HG03439 (cell line): ENCODE data around the gene ECM1.
A peak's percentile ranks its signal among the peaks of the same experiment; 100 is the strongest.

ENCODE experiments used
- ATAC-seq: cut with Tn5 transposase; IDR thresholded peaks from one replicate; pipeline ENCODE4 v1.9.1; 2021; ENCODE audit warnings: mild to moderate bottlenecking, moderate library complexity; ENCODE audit not compliant: unreplicated experiment

Gene ECM1

GRCh38 chr1:150507912-150508864, at the start of gene ECM1:
Gene ECM1, plus strand, starts transcription at chr1:150508109. Its CDS starts 101 bp downstream, at chr1:150508210.
- ATAC-seq = no peak

GRCh38 chr1:150464422-150464826, 43.5 kb upstream of the ECM1 start:
- ATAC-seq = no peak

- ATAC-seq = no peak
Measured at GRCh38 chr1:150466964-150467363, 40.9 kb upstream of the ECM1 start.

GRCh38 chr1:150469291-150469690, 38.6 kb upstream of the ECM1 start:
- no peak for ATAC-seq

GRCh38 chr1:150472601-150473200, 35.2 kb upstream of the ECM1 start:
- no peak for ATAC-seq

GRCh38 chr1:150473659-150474058, 34.2 kb upstream of the ECM1 start:
- no peak for ATAC-seq

- no peak for ATAC-seq
Measured at GRCh38 chr1:150474869-150475268, 33.0 kb upstream of the ECM1 start.

GRCh38 chr1:150476754-150477153, 31.2 kb upstream of the ECM1 start:
- no peak for ATAC-seq

- no peak for ATAC-seq
Measured at GRCh38 chr1:150477320-150477719, 30.6 kb upstream of the ECM1 start.

- no peak for ATAC-seq
Measured at GRCh38 chr1:150477733-150478132, 30.2 kb upstream of the ECM1 start.

GRCh38 chr1:150479370-150479769, 28.5 kb upstream of the ECM1 start:
- no peak for ATAC-seq

- ATAC-seq = no peak
Measured at GRCh38 chr1:150479927-150480352, 28.0 kb upstream of the ECM1 start.

- ATAC-seq = no peak
Measured at GRCh38 chr1:150484431-150484830, 23.5 kb upstream of the ECM1 start.

GRCh38 chr1:150484861-150485260, 23.0 kb upstream of the ECM1 start:
- ATAC-seq = no peak

- ATAC-seq = peak; percentile 99
Measured at GRCh38 chr1:150486966-150487762, 20.7 kb upstream of the ECM1 start, which contains the start of gene TARS2. Gene TARS2, plus strand, starts transcription at chr1:150487419. Its CDS starts 32 bp downstream, at chr1:150487451.

- peak; percentile 2 for ATAC-seq
Measured at GRCh38 chr1:150487763-150488115, 20.2 kb upstream of the ECM1 start.

GRCh38 chr1:150493175-150493574, 14.7 kb upstream of the ECM1 start:
- ATAC-seq = no peak

GRCh38 chr1:150498342-150498741, 9.6 kb upstream of the ECM1 start:
- ATAC-seq = no peak

- ATAC-seq = no peak
Measured at GRCh38 chr1:150505431-150505830, 2.5 kb upstream of the ECM1 start.

- no peak for ATAC-seq
Measured at GRCh38 chr1:150508982-150509381, 1.1 kb downstream of the ECM1 start.

GRCh38 chr1:150511551-150511950, 3.6 kb downstream of the ECM1 start:
- no peak for ATAC-seq
